Activated B cell treated with CpG ODN at 0.5 μM for 24 hours (primary cell): ENCODE measurements around the gene PTGES2. TPM values are rescaled to one million over a fixed set of nuclear protein-coding genes. Genes with fewer than 3 reads are reported as not detected.
"Not testable (repeated sequence)": the region's sequence is repeated elsewhere in the genome, so short reads cannot be mapped to it uniquely, and the experiment has no call there.

Experiments
- ATAC-seq: fragments of 200-7000 bp; cut with Tn5 transposase; one replicate; pipeline ENCODE4 v1.10.0; 2021; ENCODE audit warnings: low read depth, mild to moderate bottlenecking, moderate library complexity
- CTCF ChIA-PET: fragments of 350-600 bp; sonication (Branson Sonifier 250); formaldehyde crosslinking; loops from one replicate; lab custom pipeline; 2021; ENCODE audit warnings: antibody characterized with exemption; lab: Charles Lee
- POLR2A ChIA-PET: fragments of 350-600 bp; sonication (Branson Sonifier 250); formaldehyde crosslinking; loops from one replicate; lab custom pipeline; 2021; ENCODE audit warnings: antibody characterized with exemption; lab: Charles Lee
- DNase-seq: peaks from one replicate; pipeline ENCODE4 v3.0.0; 2022
- H3K27ac Mint-ChIP-seq: one replicate; pipeline ENCODE4 v1.8.0; 2020; ENCODE audit warnings: mixed read lengths
- H3K27me3 Mint-ChIP-seq: one replicate; pipeline ENCODE4 v1.8.0; 2021; ENCODE audit warnings: mixed read lengths
- H3K36me3 Mint-ChIP-seq: one replicate; pipeline ENCODE4 v1.8.0; 2021; ENCODE audit warnings: low read depth, mixed read lengths
- H3K4me1 Mint-ChIP-seq: one replicate; pipeline ENCODE4 v1.8.0; 2021; ENCODE audit warnings: mixed read lengths
- H3K4me3 Mint-ChIP-seq: one replicate; pipeline ENCODE4 v1.8.0; 2020; ENCODE audit warnings: mild to moderate bottlenecking, mixed read lengths
- H3K9me3 Mint-ChIP-seq: one replicate; pipeline ENCODE4 v1.8.0; 2020; ENCODE audit warnings: mixed read lengths
- CTCF ChIP-seq: fragments of 200-600 bp; IDR thresholded peaks from one replicate; pipeline ENCODE4 v1.8.0; 2022; ENCODE audit warnings: antibody characterized with exemption, mild to moderate bottlenecking
- intact Hi-C: fragments of 100-400 bp; cut with micrococcal nuclease; formaldehyde crosslinking; loops from one replicate; pipeline ENCODE4 v1.15.1; 2024
- total RNA-seq: library from RNA; stranded (reverse); gene quantifications from 2 replicates; pipeline ENCODE4 v1.2.3, GENCODE V29; 2022

Gene PTGES2
- total RNA-seq, 1 donor from 2014 or later = 89.2 TPM

- no peaks in the 10 kb centered on the region for H3K27me3 Mint-ChIP-seq
- H3K9me3 Mint-ChIP-seq = no peaks in the 10 kb centered on the region
- ATAC-seq (no peak), DNase-seq (no peak)
- ChIA-PET CTCF (interaction anchor here (0.6 to 1.9 kb wide), 4 partner anchors 10 to 110 kb away, joined by 3 to 9 read pairs (median 3); no protein-coding TSS in a partner anchor), POLR2A (interaction anchor here (0.5 to 2.3 kb wide), 6 partner anchors 10 to 88 kb away, joined by 4 to 13 read pairs (median 8); no protein-coding TSS in a partner anchor)
- intact Hi-C loops = no loop called here
- peaks cover 8% of the 10 kb centered on the region for H3K36me3 Mint-ChIP-seq
- no peak for TF ChIP-seq CTCF
- peak overlapping the region; percentile 64 for H3K4me3 Mint-ChIP-seq
- peaks cover 67% of the 10 kb centered on the region for H3K4me1 Mint-ChIP-seq
- H3K27ac Mint-ChIP-seq = peak overlapping the region; percentile 94
Measured at GRCh38 chr9:128073253-128073886, 54.2 kb downstream of the PTGES2 start.

- Mint-ChIP-seq H3K27ac (peak overlapping the region; percentile 94), H3K4me3 (peak overlapping the region; percentile 79), H3K9me3 (no peaks in the 10 kb centered on the region), H3K4me1 (peaks cover 59% of the 10 kb centered on the region), H3K27me3 (no peaks in the 10 kb centered on the region), H3K36me3 (peaks cover 4% of the 10 kb centered on the region)
- TF ChIP-seq CTCF = no peak
- CTCF ChIA-PET = interaction anchor here (0.7 to 1.9 kb wide), 6 partner anchors 11 to 117 kb away, joined by 3 to 9 read pairs (median 3); no protein-coding TSS in a partner anchor
- no peak for ATAC-seq
- peak; percentile 35 for DNase-seq
- intact Hi-C loops = loop anchor here (1.0 kb wide), 3 partner anchors 12 to 43 kb away; no protein-coding TSS in a partner anchor
- POLR2A ChIA-PET = interaction anchor here (0.5 to 2.3 kb wide), 18 partner anchors 9 to 1811 kb away, joined by 3 to 13 read pairs (median 4); partner anchors contain the start of genes BBLN, DPM2, EEIG1 and PTRH1
Measured at GRCh38 chr9:128072144-128073021, 55.1 kb downstream of the PTGES2 start.

- ChIA-PET POLR2A (interaction anchor here (0.7 to 2.3 kb wide), 7 partner anchors 8 to 356 kb away, joined by 3 to 13 read pairs (median 3); partner anchors contain the start of genes BBLN, EEIG1 and PTRH1), CTCF (interaction anchor here (1.9 kb wide), 1 partner anchor 36 kb away, joined by 9 read pairs; no protein-coding TSS in a partner anchor)
- H3K4me1 Mint-ChIP-seq = peaks cover 59% of the 10 kb centered on the region
- peak overlapping the region; percentile 79 for H3K4me3 Mint-ChIP-seq
- H3K9me3 Mint-ChIP-seq, intact Hi-C loops, ATAC-seq, H3K36me3 Mint-ChIP-seq, H3K27me3 Mint-ChIP-seq, DNase-seq: not testable (repeated sequence)
- peak overlapping the region; percentile 94 for H3K27ac Mint-ChIP-seq
Measured at GRCh38 chr9:128071475-128071874, 56.1 kb downstream of the PTGES2 start.

GRCh38 chr9:128070874-128071273, 56.7 kb downstream of the PTGES2 start:
- Mint-ChIP-seq H3K27ac (peak overlapping the region; percentile 59), H3K27me3 (no peaks in the 10 kb centered on the region), H3K4me3 (peak overlapping the region; percentile 52), H3K36me3 (no peaks in the 10 kb centered on the region), H3K9me3 (no peaks in the 10 kb centered on the region), H3K4me1 (peaks cover 65% of the 10 kb centered on the region)
- DNase-seq = no peak
- ATAC-seq = no peak
- no peak for TF ChIP-seq CTCF
- CTCF ChIA-PET = no interaction called here
- intact Hi-C loops = no loop called here
- POLR2A ChIA-PET = no interaction called here

Other genes with a start within 250 kb of the PTGES2 start
- gene ST6GALNAC6, start 228.1 kb downstream of the PTGES2 start, total RNA-seq = 39.9 and 47.5 TPM in 2 replicates
- gene ST6GALNAC4, start 210.7 kb downstream of the PTGES2 start, total RNA-seq = 71.3 and 85.4 TPM in 2 replicates
- 1.7 and 1.8 TPM in 2 replicates for gene PIP5KL1, start 197.0 kb downstream of the PTGES2 start, total RNA-seq
- gene DPM2, start 189.9 kb downstream of the PTGES2 start, total RNA-seq = 41.4 and 50.6 TPM in 2 replicates
- gene EEIG1, start 146.7 kb downstream of the PTGES2 start, total RNA-seq = 65.8 and 88.1 TPM in 2 replicates
- gene NAIF1, start 60.4 kb downstream of the PTGES2 start, total RNA-seq = 10.4 and 11.1 TPM in 2 replicates
- 8.0 and 9.4 TPM in 2 replicates for gene SLC25A25, start 59.5 kb downstream of the PTGES2 start, total RNA-seq
- not detected in 2 replicates for gene LCN2, start 21.7 kb upstream of the PTGES2 start, total RNA-seq
- gene BBLN, start 32.5 kb upstream of the PTGES2 start, total RNA-seq = 47.7 and 53.6 TPM in 2 replicates
- gene CIZ1, start 63.8 kb upstream of the PTGES2 start, total RNA-seq = 142 and 160 TPM in 2 replicates
- gene DNM1, start 75.7 kb upstream of the PTGES2 start, total RNA-seq = 0.81 and 0.86 TPM in 2 replicates
- gene GOLGA2, start 148.3 kb upstream of the PTGES2 start, total RNA-seq = 46.0 and 53.5 TPM in 2 replicates
- gene SWI5, start 148.5 kb upstream of the PTGES2 start, total RNA-seq = 7.2 and 10.4 TPM in 2 replicates
- gene TRUB2, start 194.7 kb upstream of the PTGES2 start, total RNA-seq = 28.0 and 32.6 TPM in 2 replicates
- gene COQ4, start 195.1 kb upstream of the PTGES2 start, total RNA-seq = 36.2 and 45.6 TPM in 2 replicates
- gene SLC27A4, start 212.8 kb upstream of the PTGES2 start, total RNA-seq = 13.6 and 14.4 TPM in 2 replicates
- 55.8 and 65.1 TPM in 2 replicates for gene URM1, start 243.6 kb upstream of the PTGES2 start, total RNA-seq